CD4-positive, alpha-beta T cell (primary cell): ENCODE data around the gene BCL11B. TPM values are rescaled to one million over a fixed set of nuclear protein-coding genes. Genes with fewer than 3 reads are reported as not detected.
"Not testable (repeated sequence)": the region's sequence is repeated elsewhere in the genome, so short reads cannot be mapped to it uniquely, and the experiment has no call there.

Source experiments
- ATAC-seq: fragments of 200-7000 bp; cut with Tn5 transposase; one replicate; pipeline ENCODE4 v1.10.0; 2022; ENCODE audit warnings: mild to moderate bottlenecking; ENCODE audit not compliant: poor library complexity
- CTCF ChIA-PET: fragments of 350-600 bp; sonication (Branson Sonifier 250); formaldehyde crosslinking; loops from one replicate; lab custom pipeline; 2021; ENCODE audit warnings: antibody characterized with exemption, inconsistent platforms; lab: Charles Lee
- POLR2A ChIA-PET: fragments of 350-600 bp; sonication (Branson Sonifier 250); formaldehyde crosslinking; loops from one replicate; lab custom pipeline; 2021; ENCODE audit warnings: antibody characterized with exemption, inconsistent platforms; lab: Charles Lee
- DNase-seq, 14 experiments: peaks; one replicate each; pipeline ENCODE4 v3.0.0-alpha.2; 2013 to 2020; ENCODE audit warnings: mixed read lengths in 2 of 14
- H3K27ac ChIP-seq, 2 donors: one replicate each; pipeline versions ENCODE4 v1.5.1 to v1.7.0; 2013; ENCODE audit warnings: low read length in 2 of 2, low read depth in 1 of 2, mild to moderate bottlenecking in 1 of 2
- H3K27me3 ChIP-seq, 2 experiments: 1 replicate in 1 of 2; 2 replicates in 1 of 2; pipeline versions ENCODE4 v1.6.1 to v1.7.0; 2013; ENCODE audit warnings: low read length in 2 of 2, control low read depth in 1 of 2, mild to moderate bottlenecking in 1 of 2, moderate library complexity in 1 of 2; ENCODE audit not compliant: insufficient read depth in 2 of 2, control insufficient read depth in 1 of 2
- H3K36me3 ChIP-seq: one replicate; pipeline ENCODE4 v1.6.1; 2013; ENCODE audit warnings: low read length, control low read depth; ENCODE audit not compliant: insufficient read depth
- H3K4me1 ChIP-seq: one replicate; pipeline ENCODE4 v1.6.1; 2013; ENCODE audit warnings: low read length, control low read depth; ENCODE audit not compliant: insufficient read depth
- H3K4me3 ChIP-seq: one replicate; pipeline ENCODE4 v1.5.1; 2013; ENCODE audit warnings: mild to moderate bottlenecking, low read length, moderate library complexity
- H3K9me3 ChIP-seq, 2 experiments: 1 replicate in 1 of 2; 2 replicates in 1 of 2; pipeline versions ENCODE4 v1.6.1 to v1.7.0; 2013; ENCODE audit warnings: low read length in 2 of 2, mild to moderate bottlenecking in 2 of 2, control low read depth in 1 of 2, moderate library complexity in 1 of 2; ENCODE audit not compliant: control insufficient read depth in 1 of 2, insufficient read depth in 1 of 2
- H3K27ac Mint-ChIP-seq: one replicate; pipeline ENCODE4 v1.8.0; 2020; ENCODE audit warnings: mixed read lengths
- H3K27me3 Mint-ChIP-seq: one replicate; pipeline ENCODE4 v1.8.0; 2021; ENCODE audit warnings: mixed read lengths
- H3K36me3 Mint-ChIP-seq: one replicate; pipeline ENCODE4 v1.8.0; 2021; ENCODE audit warnings: low read depth, mixed read lengths
- H3K4me1 Mint-ChIP-seq: one replicate; pipeline ENCODE4 v1.8.0; 2021; ENCODE audit warnings: low read depth, mixed read lengths
- H3K4me3 Mint-ChIP-seq: one replicate; pipeline ENCODE4 v1.8.0; 2020; ENCODE audit warnings: mild to moderate bottlenecking, mixed read lengths
- H3K9me3 Mint-ChIP-seq: one replicate; pipeline ENCODE4 v1.8.0; 2020; ENCODE audit warnings: mixed read lengths
- CTCF ChIP-seq: fragments of 200-600 bp; IDR thresholded peaks from one replicate; pipeline ENCODE4 v1.8.0; 2022; ENCODE audit warnings: antibody characterized with exemption, mild to moderate bottlenecking
- intact Hi-C, 2 experiments: fragments of 100-400 bp; cut with DNase I in 1 of 2; cut with micrococcal nuclease in 1 of 2; formaldehyde crosslinking; loops; one replicate each; pipeline versions ENCODE4 v1.15.1 to v1.9.0; 2023 to 2025; cut with DNase I, micrococcal nuclease
- total RNA-seq, 174 experiments: library from RNA in 2 of 174; stranded (reverse) in 2 of 174; gene quantifications; one replicate each; pipeline ENCODE4 v1.2.3 and lab custom pipeline; 2021 to 2026

The BCL11B gene
- total RNA-seq, 2 experiments from 2014 or later, result 244 to 254 TPM

DNA sequence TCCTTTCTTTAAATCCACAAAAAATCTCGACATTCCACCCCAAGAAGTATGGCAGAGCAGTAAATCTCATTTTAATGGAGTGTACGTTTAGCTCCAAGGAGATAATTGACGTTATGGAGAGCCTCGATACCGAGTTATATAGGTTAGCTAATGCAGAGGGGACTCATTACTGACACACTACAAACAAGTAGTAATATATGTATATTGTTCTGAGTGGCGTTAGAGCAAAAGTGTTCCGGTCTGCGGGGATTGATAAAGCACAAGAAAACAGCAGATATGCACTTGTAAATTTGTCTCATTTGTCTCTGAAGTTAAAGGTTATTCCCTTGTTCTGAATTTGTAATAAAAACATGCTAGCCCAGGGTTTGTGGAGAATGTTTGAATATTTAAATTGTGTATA is 84.1 kb downstream of the BCL11B start:
- Histone ChIP-seq H3K4me3 (peak overlapping the region; percentile 59), H3K36me3 (peaks cover 27% of the 10 kb centered on the region), H3K27ac (peak overlapping the region; percentile 38 to 77), H3K27me3 (no peaks in the 10 kb centered on the region), H3K9me3 (no peaks in the 10 kb centered on the region), H3K4me1 (peaks cover 99% of the 10 kb centered on the region)
- ChIA-PET POLR2A (interaction anchor here (0.6 to 83.0 kb wide), 9 partner anchors 8 to 1569 kb away, joined by 3 to 4389 read pairs (median 6); partner anchors contain the start of gene BCL11B), CTCF (interaction anchor here (1.0 to 3.9 kb wide), 11 partner anchors 9 to 86 kb away, joined by 3 to 49 read pairs (median 7); partner anchors contain the start of gene BCL11B)
- H3K9me3 Mint-ChIP-seq, result no peaks in the 10 kb centered on the region
- peak overlapping the region; percentile 95 for H3K27ac Mint-ChIP-seq
- H3K27me3 Mint-ChIP-seq, result no peaks in the 10 kb centered on the region
- intact Hi-C loops, result loop anchor here in 1 of 2 experiments (5.0 to 10.0 kb wide), 3 partner anchors 993 to 1583 kb away; no protein-coding TSS in a partner anchor
- no peak for TF ChIP-seq CTCF
- DNase-seq (no peak), ATAC-seq (no peak)
- peaks cover 75% of the 10 kb centered on the region for H3K36me3 Mint-ChIP-seq
- peak overlapping the region; percentile 87 for H3K4me3 Mint-ChIP-seq
- H3K4me1 Mint-ChIP-seq, result peaks cover 97% of the 10 kb centered on the region

- DNase-seq, result peak in 1 of 14 experiments; percentile 11
- H3K27ac ChIP-seq, result peak overlapping the region; percentile 38 to 77
These were observed 84.9 kb downstream of the BCL11B start for GRCh38 chr14:99186956-99187690.

GRCh38 chr14:99186336-99186735 is 85.7 kb downstream of the BCL11B start:
- ChIA-PET POLR2A (interaction anchor here (2.3 to 83.0 kb wide), 3 partner anchors 22 to 1050 kb away, joined by 6 to 4389 read pairs (median 18); partner anchors contain the start of gene BCL11B), CTCF (interaction anchor here (1.2 to 3.9 kb wide), 3 partner anchors 80 to 1208 kb away, joined by 3 to 49 read pairs (median 7); partner anchors contain the start of gene BCL11B)
- Mint-ChIP-seq H3K36me3 (peaks cover 78% of the 10 kb centered on the region), H3K27ac (peak overlapping the region; percentile 95), H3K4me1 (peaks cover 97% of the 10 kb centered on the region), H3K4me3 (peak overlapping the region; percentile 87)
- not testable (repeated sequence) for H3K9me3 Mint-ChIP-seq, H3K27me3 ChIP-seq, H3K27me3 Mint-ChIP-seq, ATAC-seq, H3K9me3 ChIP-seq, DNase-seq
- peak overlapping the region; percentile 50 to 77 for H3K27ac ChIP-seq
- H3K4me3 ChIP-seq, result peak overlapping the region; percentile 23
- H3K4me1 ChIP-seq, result peaks cover 100% of the 10 kb centered on the region
- peaks cover 42% of the 10 kb centered on the region for H3K36me3 ChIP-seq
- intact Hi-C loops, result loop anchor here in 1 of 2 experiments (5.0 to 10.0 kb wide), 3 partner anchors 992 to 1582 kb away; no protein-coding TSS in a partner anchor

More at GRCh38 chr14:99186956-99187690, 84.9 kb downstream of the BCL11B start:
- no peak for TF ChIP-seq CTCF
- Mint-ChIP-seq H3K4me1 (peaks cover 97% of the 10 kb centered on the region), H3K36me3 (peaks cover 77% of the 10 kb centered on the region), H3K27ac (peak overlapping the region; percentile 95), H3K9me3 (no peaks in the 10 kb centered on the region), H3K4me3 (peak overlapping the region; percentile 87), H3K27me3 (no peaks in the 10 kb centered on the region)
- no peak for ATAC-seq
- Histone ChIP-seq H3K36me3 (peaks cover 34% of the 10 kb centered on the region), H3K9me3 (no peaks in the 10 kb centered on the region), H3K4me3 (peak overlapping the region; percentile 59), H3K27me3 (no peaks in the 10 kb centered on the region), H3K4me1 (peaks cover 99% of the 10 kb centered on the region)
- ChIA-PET CTCF (interaction anchor here (0.7 to 3.9 kb wide), 7 partner anchors 15 to 1209 kb away, joined by 3 to 49 read pairs (median 9); partner anchors contain the start of gene BCL11B), POLR2A (interaction anchor here (0.5 to 83.0 kb wide), 9 partner anchors 7 to 1568 kb away, joined by 3 to 4389 read pairs (median 6); partner anchors contain the start of gene BCL11B)
- intact Hi-C loops, result loop anchor here in 1 of 2 experiments (5.0 to 10.0 kb wide), 3 partner anchors 992 to 1582 kb away; no protein-coding TSS in a partner anchor
